ENCODE measurements around the gene RET.

Gene RET

GRCh38 chr10:43106256-43107091, 29.6 kb downstream of the RET start:
- H3K27ac ChIP-seq (ENCODE audit: low read length), result no peak overlapping the region
- peaks cover 15% of the 10 kb centered on the region for H3K4me1 ChIP-seq (ENCODE audit: low read length)
- TF ChIP-seq EZH2phosphoT487 (IDR thresholded peaks at IDR 0.05; ENCODE audit: low read depth), result no peak
- TF ChIP-seq CTCF (IDR thresholded peaks at IDR 0.05; ENCODE audit: low read depth, low read length), result no peak
- H3K9ac ChIP-seq (ENCODE audit: low read length), result no peak overlapping the region
- H3K27me3 ChIP-seq (ENCODE audit: low read depth, low read length), result no peaks in the 10 kb centered on the region
- no peak overlapping the region for H3K4me3 ChIP-seq (ENCODE audit: low read length)
- H3K9me3 ChIP-seq (ENCODE audit: insufficient read depth, low read length), result no peaks in the 10 kb centered on the region
- H3K79me2 ChIP-seq (ENCODE audit: low read length), result no peaks in the 10 kb centered on the region
- no peaks in the 10 kb centered on the region for H3K36me3 ChIP-seq (replicated peaks; ENCODE audit: low read depth, low read length)
- H4K20me1 ChIP-seq (ENCODE audit: insufficient read depth, low read length), result no peaks in the 10 kb centered on the region
- H2AFZ ChIP-seq (ENCODE audit: low read depth, low read length), result no peak overlapping the region
- no peak overlapping the region for H3K4me2 ChIP-seq (ENCODE audit: low read length)

GRCh38 chr10:43108951-43109350, 32.1 kb downstream of the RET start:
- H3K79me2 ChIP-seq (ENCODE audit: low read length), result no peaks in the 10 kb centered on the region
- TF ChIP-seq CTCF (IDR thresholded peaks at IDR 0.05; ENCODE audit: low read depth, low read length) (no peak), EZH2phosphoT487 (IDR thresholded peaks at IDR 0.05; ENCODE audit: low read depth) (no peak)

GRCh38 chr10:43109671-43110249, 32.9 kb downstream of the RET start:
- Histone ChIP-seq H3K9me3 (ENCODE audit: insufficient read depth, low read length) (no peaks in the 10 kb centered on the region), H2AFZ (ENCODE audit: low read depth, low read length) (peak overlapping the region; percentile 65; the same call in 1 of the 2 replicates), H3K9ac (ENCODE audit: low read length) (no peak overlapping the region), H3K4me3 (ENCODE audit: low read length) (no peak overlapping the region), H3K79me2 (ENCODE audit: low read length) (no peaks in the 10 kb centered on the region), H3K27me3 (ENCODE audit: low read depth, low read length) (no peaks in the 10 kb centered on the region), H3K27ac (ENCODE audit: low read length) (no peak overlapping the region), H3K4me1 (ENCODE audit: low read length) (peaks cover 15% of the 10 kb centered on the region), H3K36me3 (replicated peaks; ENCODE audit: low read depth, low read length) (no peaks in the 10 kb centered on the region), H4K20me1 (ENCODE audit: insufficient read depth, low read length) (no peaks in the 10 kb centered on the region), H3K4me2 (ENCODE audit: low read length) (peak overlapping the region; percentile 30)
- TF ChIP-seq CTCF (IDR thresholded peaks at IDR 0.05; ENCODE audit: low read depth, low read length) (no peak), EZH2phosphoT487 (IDR thresholded peaks at IDR 0.05; ENCODE audit: low read depth) (no peak)

More at GRCh38 chr10:43108951-43109350, 32.1 kb downstream of the RET start:
- Histone ChIP-seq H3K36me3 (replicated peaks; ENCODE audit: low read depth, low read length) (no peaks in the 10 kb centered on the region), H3K27me3 (ENCODE audit: low read depth, low read length) (no peaks in the 10 kb centered on the region), H3K4me3 (ENCODE audit: low read length) (no peak overlapping the region), H3K27ac (ENCODE audit: low read length) (no peak overlapping the region), H4K20me1 (ENCODE audit: insufficient read depth, low read length) (no peaks in the 10 kb centered on the region), H3K9ac (ENCODE audit: low read length) (no peak overlapping the region), H2AFZ (ENCODE audit: low read depth, low read length) (no peak overlapping the region), H3K9me3 (ENCODE audit: insufficient read depth, low read length) (no peaks in the 10 kb centered on the region), H3K4me2 (ENCODE audit: low read length) (no peak overlapping the region), H3K4me1 (ENCODE audit: low read length) (peaks cover 15% of the 10 kb centered on the region)

GRCh38 chr10:43110338-43111071, 33.6 kb downstream of the RET start:
- Histone ChIP-seq H3K4me2 (ENCODE audit: low read length) (peak overlapping the region; percentile 30), H3K79me2 (ENCODE audit: low read length) (no peaks in the 10 kb centered on the region), H4K20me1 (ENCODE audit: insufficient read depth, low read length) (no peaks in the 10 kb centered on the region), H3K4me3 (ENCODE audit: low read length) (no peak overlapping the region), H3K27ac (ENCODE audit: low read length) (no peak overlapping the region), H3K9ac (ENCODE audit: low read length) (no peak overlapping the region), H3K36me3 (replicated peaks; ENCODE audit: low read depth, low read length) (no peaks in the 10 kb centered on the region), H3K27me3 (ENCODE audit: low read depth, low read length) (no peaks in the 10 kb centered on the region), H2AFZ (ENCODE audit: low read depth, low read length) (peak overlapping the region; percentile 65; the same call in 1 of the 2 replicates), H3K9me3 (ENCODE audit: insufficient read depth, low read length) (no peaks in the 10 kb centered on the region), H3K4me1 (ENCODE audit: low read length) (peaks cover 15% of the 10 kb centered on the region)
- TF ChIP-seq EZH2phosphoT487 (IDR thresholded peaks at IDR 0.05; ENCODE audit: low read depth), result no peak
- TF ChIP-seq CTCF (IDR thresholded peaks at IDR 0.05; ENCODE audit: low read depth, low read length), result no peak

All from OCI-LY3 (cell line).